Measurements from ENCODE around the gene TIMM44. TPM values are rescaled to one million over a fixed set of nuclear protein-coding genes. Genes with fewer than 3 reads are reported as not detected.

TIMM44 gene, protein sequence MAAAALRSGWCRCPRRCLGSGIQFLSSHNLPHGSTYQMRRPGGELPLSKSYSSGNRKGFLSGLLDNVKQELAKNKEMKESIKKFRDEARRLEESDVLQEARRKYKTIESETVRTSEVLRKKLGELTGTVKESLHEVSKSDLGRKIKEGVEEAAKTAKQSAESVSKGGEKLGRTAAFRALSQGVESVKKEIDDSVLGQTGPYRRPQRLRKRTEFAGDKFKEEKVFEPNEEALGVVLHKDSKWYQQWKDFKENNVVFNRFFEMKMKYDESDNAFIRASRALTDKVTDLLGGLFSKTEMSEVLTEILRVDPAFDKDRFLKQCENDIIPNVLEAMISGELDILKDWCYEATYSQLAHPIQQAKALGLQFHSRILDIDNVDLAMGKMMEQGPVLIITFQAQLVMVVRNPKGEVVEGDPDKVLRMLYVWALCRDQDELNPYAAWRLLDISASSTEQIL
- total RNA-seq (2013) = 23.5 TPM
- 10 to 100 TPM in 2 of 3 donors, 1 to 10 TPM in 1; 9.5 to 33.2 (median 10.4) TPM for polyA plus RNA-seq
- polyA minus RNA-seq = 13.4 and 17.0 TPM in 2 replicates
- total RNA-seq = 9.8 to 16.5 (median 12.4) reads per million in 11 experiments

DNA sequence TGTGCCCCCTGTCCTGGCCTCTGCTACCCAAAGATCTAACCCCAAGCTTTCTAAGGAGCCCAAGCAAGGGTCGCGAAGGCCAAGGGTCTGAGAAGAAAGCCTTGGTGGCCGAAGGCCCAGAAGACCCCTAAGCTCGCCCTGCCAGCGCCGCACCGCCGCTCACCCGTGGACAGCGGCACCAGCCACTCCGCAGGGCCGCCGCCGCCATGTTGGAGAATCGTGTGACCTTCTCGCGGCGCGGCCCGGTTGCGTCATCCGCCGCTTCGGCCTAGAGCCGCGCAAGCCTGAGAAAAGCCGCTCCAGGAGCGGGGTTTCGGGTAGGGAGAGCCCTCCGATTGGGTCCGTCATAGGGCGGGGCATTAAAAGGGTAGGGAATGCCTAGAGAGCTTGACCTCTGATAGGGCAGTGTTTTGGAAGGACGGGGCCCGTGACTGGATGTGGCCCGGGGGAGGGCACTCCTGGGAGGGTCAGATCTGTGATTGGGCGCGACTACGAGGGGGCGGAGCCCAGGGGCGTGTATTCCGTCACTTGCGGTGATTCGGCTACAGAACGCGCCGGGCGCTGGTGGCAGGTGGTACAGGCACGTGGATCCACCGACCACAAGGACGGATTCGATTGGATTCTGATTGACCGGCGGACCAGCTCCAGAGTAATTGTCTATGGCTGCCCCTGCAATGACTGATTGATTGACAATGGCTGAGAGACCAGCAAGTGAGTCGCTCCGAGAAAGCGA, at the start of gene TIMM44:
Gene TIMM44, minus strand, starts transcription at position 223 of the 733 bp plus-strand sequence. Its CDS starts 15 bp downstream, at position 208.
- Mint-ChIP-seq H3K9me3 (peaks cover 0 to 2% (median 0%) of the 10 kb centered on the region in 7 donors), H3K27ac (peak within 1 kb of the TSS; percentile 94 to 98 (median 97)), H3K27me3 (ENCODE audit: low read depth in 3 of 3) (peaks cover 0 to 3% (median 0%) of the 10 kb centered on the region in 3 donors), H3K4me1 (peaks cover 18% of the 10 kb centered on the region), H3K4me3 (peak within 1 kb of the TSS; percentile 87 to 92), H3K36me3 (peaks cover 15 to 24% of the 10 kb centered on the region in 2 donors)
- H3K27ac ChIP-seq (ENCODE audit: low read depth in 1 of 2, low read length in 2 of 2) = peak within 1 kb of the TSS; percentile 90 to 91
- H3K27me3 ChIP-seq (ENCODE audit: control insufficient read depth in 2 of 2, insufficient read depth in 2 of 2, low read length in 2 of 2) = no peaks in the 10 kb centered on the region
- H3K4me1 ChIP-seq (ENCODE audit: control insufficient read depth in 1 of 2, insufficient read depth in 2 of 2, low read length in 2 of 2) = peaks cover 8 to 21% of the 10 kb centered on the region in 2 donors
- peak; percentile 99 to 100 (median 99) for DNase-seq
- peak within 1 kb of the TSS; percentile 44 to 84 (median 84) for H3K4me3 ChIP-seq (replicated peaks in 1 of 3; ENCODE audit: low read depth in 2 of 3, low read length in 3 of 3)
- WGBS (ENCODE audit: insufficient coverage) = 0% methylated on average over 56 of the region's 56 CpGs
- intact Hi-C loops (cut with micrococcal nuclease) = loop anchor here (1.0 to 10.0 kb wide), 3 partner anchors 23 to 311 kb away; partner anchors contain the start of gene SNAPC2 (in 1 of the 2)
- no peaks in the 10 kb centered on the region for H3K9me3 ChIP-seq (replicated peaks in 1 of 2; ENCODE audit: control insufficient read depth in 1 of 2, insufficient read depth in 1 of 2, low read length in 2 of 2)
- peak within 1 kb of the TSS; percentile 79 for H3K4me2 ChIP-seq (replicated peaks; ENCODE audit: extremely low read depth, low read length, poor library complexity, severe bottlenecking)
- peaks cover 23% of the 10 kb centered on the region for H3K79me2 ChIP-seq (ENCODE audit: insufficient read depth, low read length)
- no peaks in the 10 kb centered on the region for H4K20me1 ChIP-seq (ENCODE audit: insufficient read depth, low read length)
- H3K36me3 ChIP-seq (replicated peaks in 1 of 2; ENCODE audit: control insufficient read depth in 1 of 2, insufficient read depth in 2 of 2, low read length in 2 of 2) = peaks cover 16 to 17% of the 10 kb centered on the region in 2 donors
- peak within 1 kb of the TSS; percentile 89 for H3K9ac ChIP-seq (ENCODE audit: insufficient read depth, low read length, poor library complexity, severe bottlenecking)
- H2AFZ ChIP-seq (ENCODE audit: insufficient read depth, low read depth, low read length, poor library complexity, severe bottlenecking) = peak within 1 kb of the TSS; percentile 93
- TF ChIP-seq CTCF (IDR thresholded peaks at IDR 0.05) = no peak

GRCh38 chr19:7992575-7992974, 49.1 kb upstream of the TIMM44 start:
- DNase-seq = no peak
- Mint-ChIP-seq H3K27me3 (ENCODE audit: low read depth in 3 of 3) (peaks cover 0 to 1% (median 0%) of the 10 kb centered on the region in 3 donors), H3K4me3 (no peak overlapping the region), H3K36me3 (peaks cover 38 to 62% of the 10 kb centered on the region in 2 donors), H3K4me1 (no peaks in the 10 kb centered on the region), H3K27ac (no peak overlapping the region), H3K9me3 (no peaks in the 10 kb centered on the region)
- Histone ChIP-seq H3K27ac (ENCODE audit: low read depth in 1 of 2, low read length in 2 of 2) (no peak overlapping the region), H2AFZ (ENCODE audit: insufficient read depth, low read depth, low read length, poor library complexity, severe bottlenecking) (no peak overlapping the region), H3K4me2 (replicated peaks; ENCODE audit: extremely low read depth, low read length, poor library complexity, severe bottlenecking) (no peak overlapping the region), H3K79me2 (ENCODE audit: insufficient read depth, low read length) (peaks cover 90% of the 10 kb centered on the region), H3K9ac (ENCODE audit: insufficient read depth, low read length, poor library complexity, severe bottlenecking) (no peak overlapping the region), H3K27me3 (ENCODE audit: control insufficient read depth in 2 of 2, insufficient read depth in 2 of 2, low read length in 2 of 2) (no peaks in the 10 kb centered on the region), H4K20me1 (ENCODE audit: insufficient read depth, low read length) (peaks cover 68% of the 10 kb centered on the region), H3K9me3 (replicated peaks in 1 of 2; ENCODE audit: control insufficient read depth in 1 of 2, insufficient read depth in 1 of 2, low read length in 2 of 2) (no peaks in the 10 kb centered on the region), H3K4me3 (replicated peaks in 1 of 3; ENCODE audit: low read depth in 2 of 3, low read length in 3 of 3) (no peak overlapping the region), H3K36me3 (replicated peaks in 1 of 2; ENCODE audit: control insufficient read depth in 1 of 2, insufficient read depth in 2 of 2, low read length in 2 of 2) (peaks cover 40 to 61% of the 10 kb centered on the region in 2 donors), H3K4me1 (ENCODE audit: control insufficient read depth in 1 of 2, insufficient read depth in 2 of 2, low read length in 2 of 2) (no peaks in the 10 kb centered on the region)
- no peak for TF ChIP-seq CTCF (IDR thresholded peaks at IDR 0.05)
- intact Hi-C loops (cut with micrococcal nuclease) = no loop called here
- WGBS (ENCODE audit: insufficient coverage) = no CpG with 5 or more reads among the region's 10 CpGs

All from CD14-positive monocyte (primary cell).